ENCODE data around the gene HTT. TPM values are rescaled to one million over a fixed set of nuclear protein-coding genes. Genes with fewer than 3 reads are reported as not detected.

HTT gene
- polyA plus RNA-seq, 4 donors, result 28.6 to 41.3 (median 33.3) TPM

GRCh38 chr4:3196670-3197359, 122.3 kb downstream of the HTT start:
- DNase-seq (ENCODE audit: low read depth in 4 of 4, low spot score in 2 of 4), result no peak

- DNase-seq (ENCODE audit: low read depth in 4 of 4, low spot score in 2 of 4), result no peak
Measured at GRCh38 chr4:3197366-3198105, 123.1 kb downstream of the HTT start.

GRCh38 chr4:3198906-3199305, 124.4 kb downstream of the HTT start:
- no peak for DNase-seq (ENCODE audit: low read depth in 4 of 4, low spot score in 2 of 4)

- DNase-seq (ENCODE audit: low read depth in 4 of 4, low spot score in 2 of 4), result no peak
Measured at GRCh38 chr4:3199653-3200422, 125.4 kb downstream of the HTT start.

GRCh38 chr4:3200423-3201090, 126.1 kb downstream of the HTT start:
- DNase-seq (ENCODE audit: low read depth in 4 of 4, low spot score in 2 of 4), result no peak

GRCh38 chr4:3201718-3202702, 127.5 kb downstream of the HTT start:
- peak in 2 of 4 donors; percentile 33 to 46 for DNase-seq (ENCODE audit: low read depth in 4 of 4, low spot score in 2 of 4)

GRCh38 chr4:3202836-3203820, 128.6 kb downstream of the HTT start:
- no peak for DNase-seq (ENCODE audit: low read depth in 4 of 4, low spot score in 2 of 4)

GRCh38 chr4:3203971-3204431, 129.5 kb downstream of the HTT start:
- no peak for DNase-seq (ENCODE audit: low read depth in 4 of 4, low spot score in 2 of 4)

GRCh38 chr4:3205995-3206394, 131.5 kb downstream of the HTT start:
- DNase-seq (ENCODE audit: low read depth in 4 of 4, low spot score in 2 of 4), result no peak

- no peak for DNase-seq (ENCODE audit: low read depth in 4 of 4, low spot score in 2 of 4)
Measured at GRCh38 chr4:3206439-3207100, 132.1 kb downstream of the HTT start.

- DNase-seq (ENCODE audit: low read depth in 4 of 4, low spot score in 2 of 4), result no peak
Measured at GRCh38 chr4:3207531-3208037, 133.1 kb downstream of the HTT start.

- DNase-seq (ENCODE audit: low read depth in 4 of 4, low spot score in 2 of 4), result no peak
Measured at GRCh38 chr4:3208826-3209225, 134.3 kb downstream of the HTT start.

- no peak for DNase-seq (ENCODE audit: low read depth in 4 of 4, low spot score in 2 of 4)
Measured at GRCh38 chr4:3209551-3210325, 135.3 kb downstream of the HTT start.

- DNase-seq (ENCODE audit: low read depth in 4 of 4, low spot score in 2 of 4), result no peak
Measured at GRCh38 chr4:3210467-3210866, 136.0 kb downstream of the HTT start.

- no peak for DNase-seq (ENCODE audit: low read depth in 4 of 4, low spot score in 2 of 4)
Measured at GRCh38 chr4:3211866-3212265, 137.4 kb downstream of the HTT start.

- DNase-seq (ENCODE audit: low read depth in 4 of 4, low spot score in 2 of 4), result no peak
Measured at GRCh38 chr4:3212391-3213105, 138.1 kb downstream of the HTT start.
